HG03469 (cell line): Measurements from ENCODE around the gene C2orf76.

Experiments
- ATAC-seq: cut with Tn5 transposase; IDR thresholded peaks from one replicate; pipeline ENCODE4 v1.9.1; 2021; ENCODE audit warnings: mild to moderate bottlenecking, moderate library complexity, moderate number of reproducible peaks; ENCODE audit not compliant: unreplicated experiment

Gene C2orf76

GRCh38 chr2:119338826-119339561 is 27.6 kb downstream of the C2orf76 start:
- ATAC-seq, result peak; percentile 99

DNA sequence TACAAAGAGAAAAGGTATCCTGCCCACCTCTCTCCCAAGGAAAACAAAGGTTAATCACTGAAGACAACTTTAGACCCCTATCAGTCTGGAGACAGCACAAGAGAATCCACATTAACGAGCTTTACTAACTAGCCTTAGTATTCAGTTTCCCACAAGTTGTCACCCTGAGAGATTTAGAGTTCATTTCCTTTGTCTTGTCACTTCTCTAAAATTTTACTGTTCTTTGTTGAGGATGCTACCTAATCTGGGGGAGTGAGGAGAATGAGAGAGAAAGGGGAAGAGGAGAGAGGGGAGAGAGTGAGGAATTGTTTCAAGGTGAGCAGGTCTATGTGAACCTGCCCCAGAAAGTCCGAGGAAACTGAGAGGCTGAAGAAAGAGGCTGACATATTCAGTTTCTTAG is 28.4 kb downstream of the C2orf76 start:
- ATAC-seq, result no peak

DNA sequence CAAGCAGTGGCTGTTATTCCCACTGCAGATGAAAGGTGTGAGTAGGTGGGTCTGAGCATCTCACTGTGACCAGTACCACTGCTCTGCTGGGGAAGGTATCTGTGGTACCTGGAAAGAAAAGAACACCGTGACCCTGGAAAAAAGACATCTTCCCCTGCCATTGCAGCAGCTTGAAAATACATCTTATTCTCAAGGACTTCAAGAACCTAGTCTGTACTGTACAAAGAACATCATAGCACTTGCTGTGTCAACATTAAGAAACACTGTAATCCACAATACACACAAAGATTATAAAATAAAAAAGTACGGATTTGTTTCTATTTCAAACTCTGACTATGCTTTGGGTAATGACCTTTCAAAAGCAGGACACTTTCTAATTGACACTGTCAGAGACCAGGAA is 28.9 kb downstream of the C2orf76 start:
- no peak for ATAC-seq

- no peak for ATAC-seq
These were observed 32.8 kb downstream of the C2orf76 start for GRCh38 chr2:119333833-119334232.

DNA sequence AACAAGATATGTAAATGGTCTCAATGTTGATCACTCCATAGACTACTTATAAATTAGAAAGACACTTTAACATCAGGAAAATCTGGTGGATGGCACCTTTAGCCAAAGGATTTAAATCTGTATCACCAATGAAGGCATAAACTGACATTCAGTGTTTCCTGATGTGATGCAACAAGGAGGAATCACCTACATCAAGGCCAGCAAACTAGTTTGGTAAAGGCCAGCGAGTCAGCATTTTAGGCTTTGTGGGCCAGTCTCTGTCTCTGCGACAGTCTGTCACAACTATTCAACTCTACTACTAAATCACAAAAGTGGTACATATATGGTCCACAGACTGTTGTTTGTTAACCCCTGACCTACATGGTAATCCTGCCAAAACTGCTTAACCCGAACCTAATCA is 33.3 kb downstream of the C2orf76 start:
- no peak for ATAC-seq

DNA sequence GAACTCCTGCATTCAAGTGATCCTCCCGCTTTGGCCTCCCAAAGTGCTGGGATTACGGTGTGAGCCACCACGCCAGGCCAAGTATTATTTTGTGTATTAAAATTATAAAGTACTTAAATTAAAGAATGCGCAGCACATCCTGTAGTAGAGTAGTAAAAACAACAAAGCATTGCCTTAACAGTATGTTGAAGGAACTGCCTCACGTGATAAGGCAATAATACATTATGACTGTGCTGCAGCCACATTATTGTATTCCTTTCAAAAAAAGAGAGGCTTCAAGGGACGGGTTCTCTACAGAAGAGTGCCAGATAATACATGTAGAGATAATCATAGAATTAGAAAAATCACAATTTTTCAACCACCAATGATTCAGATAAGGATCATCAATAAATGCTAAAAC is 33.7 kb downstream of the C2orf76 start:
- no peak for ATAC-seq

- ATAC-seq, result no peak
These were observed 39.2 kb downstream of the C2orf76 start for GRCh38 chr2:119327431-119327830.

- ATAC-seq, result no peak
These were observed 39.7 kb downstream of the C2orf76 start for GRCh38 chr2:119326938-119327337.

DNA sequence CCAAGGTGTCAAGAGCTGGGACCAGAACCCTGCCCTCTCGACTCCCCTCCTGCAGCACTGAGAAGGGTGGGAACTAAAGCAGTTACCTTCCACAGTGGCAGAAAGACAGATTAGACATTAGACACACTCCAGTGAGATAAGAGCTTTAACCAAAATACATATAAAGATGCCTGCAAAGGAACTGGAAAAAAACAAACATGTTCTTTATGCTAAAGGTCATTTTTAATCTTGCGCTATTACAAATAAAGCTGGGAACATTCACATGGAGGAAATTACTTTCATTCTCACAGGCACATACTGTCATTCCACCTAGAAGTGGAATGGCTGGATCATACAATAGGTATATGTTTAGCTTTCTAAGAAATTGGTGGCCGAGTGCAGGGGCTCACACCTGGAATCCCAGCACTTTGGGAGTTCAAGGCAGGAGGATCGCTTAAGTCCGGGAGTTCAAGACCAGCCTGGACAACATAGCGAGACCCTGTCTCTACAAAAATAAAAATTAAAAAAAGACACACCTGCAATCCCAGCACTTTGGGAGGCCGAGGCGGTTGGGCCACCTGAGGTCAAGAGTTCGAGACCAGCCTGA is 41.9 kb downstream of the C2orf76 start:
- no peak for ATAC-seq

DNA sequence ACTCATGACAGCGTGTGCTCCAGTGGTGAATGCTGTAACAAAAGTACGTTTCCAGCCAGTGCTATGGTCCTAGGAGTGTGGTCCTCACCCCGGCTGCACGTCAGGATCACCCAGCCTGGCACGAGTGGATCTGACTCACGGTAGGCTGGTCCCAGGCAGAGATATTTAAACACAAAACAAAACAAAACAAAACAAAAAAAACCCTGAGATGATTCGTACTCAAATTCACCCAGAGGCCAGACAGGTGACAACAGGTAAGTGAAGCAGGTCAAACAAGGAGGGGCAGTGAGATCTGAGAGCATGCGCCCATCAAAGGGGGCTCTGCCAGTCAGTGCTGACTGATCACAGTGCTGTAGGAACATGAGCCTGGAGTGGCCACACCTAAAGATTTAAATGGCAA is 43.2 kb downstream of the C2orf76 start:
- no peak for ATAC-seq

DNA sequence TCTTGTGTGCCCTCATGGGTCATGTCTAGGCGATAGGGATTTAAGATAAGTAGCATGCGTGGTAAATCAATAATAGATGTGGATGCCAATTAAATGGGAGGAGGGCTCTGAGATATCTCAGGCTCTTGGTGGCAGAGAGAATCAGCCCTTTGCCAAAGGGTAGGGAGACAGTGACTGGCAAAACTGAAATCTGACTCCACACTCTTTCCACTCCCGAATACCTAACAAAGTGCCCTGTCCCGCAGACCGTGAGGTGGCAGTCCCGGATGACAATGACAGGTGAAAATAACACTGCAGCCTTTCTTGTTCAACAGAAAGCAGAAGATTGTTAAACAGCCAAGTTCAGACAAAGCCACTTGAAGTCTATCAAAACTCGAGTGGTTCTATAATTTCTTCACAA is 47.0 kb downstream of the C2orf76 start:
- no peak for ATAC-seq

DNA sequence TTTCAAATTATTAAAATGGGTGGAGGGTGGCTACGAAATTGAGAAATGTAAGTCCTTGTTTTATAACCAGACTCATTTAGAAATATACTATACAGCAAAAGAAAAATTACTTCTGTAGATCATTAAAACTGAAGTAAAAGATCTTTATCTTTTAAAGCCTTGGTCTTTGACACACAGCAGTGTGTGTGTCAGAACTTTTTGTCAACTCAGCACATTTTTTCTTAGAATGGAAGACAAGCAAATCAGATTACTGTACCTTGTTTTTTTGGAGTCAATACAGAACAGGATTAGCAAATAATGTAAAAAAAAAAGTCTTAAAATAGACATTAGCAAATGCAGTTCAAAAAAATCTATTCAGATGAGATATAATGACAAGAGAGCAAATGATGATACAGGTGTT is 49.1 kb downstream of the C2orf76 start:
- no peak for ATAC-seq

- no peak for ATAC-seq
These were observed 50.6 kb downstream of the C2orf76 start for GRCh38 chr2:119316066-119316465.

GRCh38 chr2:119315241-119315925 is 51.3 kb downstream of the C2orf76 start:
- no peak for ATAC-seq

GRCh38 chr2:119311831-119312230 is 54.8 kb downstream of the C2orf76 start:
- no peak for ATAC-seq

DNA sequence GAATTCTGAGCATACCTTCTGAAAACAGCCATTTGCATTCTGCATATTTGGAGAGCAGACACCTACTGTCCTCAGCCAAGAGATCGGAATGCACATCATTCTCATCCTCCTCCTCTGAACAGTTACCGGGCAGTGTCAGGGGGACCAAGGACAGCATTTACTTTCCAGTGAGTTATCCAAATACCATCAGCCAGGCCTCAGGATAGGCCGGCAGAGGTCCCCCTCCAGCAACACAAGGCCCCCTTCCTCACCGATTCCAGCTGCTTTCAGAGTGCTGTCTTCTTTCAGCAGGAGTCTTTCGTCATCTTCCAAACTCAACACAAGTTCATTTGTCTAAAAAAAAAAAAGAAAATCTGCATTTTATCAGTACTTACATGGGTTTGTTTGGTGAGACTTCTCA is 55.3 kb downstream of the C2orf76 start:
- no peak for ATAC-seq

DNA sequence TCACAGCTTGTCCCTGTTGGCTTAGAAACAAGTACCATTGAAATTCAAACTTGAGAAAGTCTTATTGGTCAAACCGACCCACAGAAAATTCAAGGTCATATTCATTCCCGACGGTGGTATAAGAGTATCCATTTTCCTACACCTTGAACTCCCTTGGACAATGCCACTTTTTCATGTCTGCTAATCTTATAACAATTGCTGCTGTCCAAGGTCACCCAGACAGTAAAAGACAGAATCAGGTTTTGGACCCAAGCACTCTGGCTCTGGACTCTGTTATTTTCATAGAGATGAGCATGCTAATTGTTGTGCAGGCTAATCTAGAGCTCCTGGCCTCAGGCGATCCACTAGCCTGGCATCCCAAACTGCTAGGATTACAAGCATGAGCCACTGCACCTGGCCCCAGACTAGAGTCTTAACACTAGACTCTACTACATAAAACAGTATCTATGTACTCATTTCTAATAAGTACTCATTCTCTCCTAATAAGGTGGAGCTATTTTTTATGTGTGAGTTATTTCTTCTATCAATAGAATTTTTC is 57.8 kb downstream of the C2orf76 start:
- no peak for ATAC-seq

GRCh38 chr2:119307419-119308140 is 59.1 kb downstream of the C2orf76 start:
- no peak for ATAC-seq

GRCh38 chr2:119306196-119306590 is 60.4 kb downstream of the C2orf76 start:
- ATAC-seq, result no peak

- no peak for ATAC-seq
These were observed 61.0 kb downstream of the C2orf76 start for GRCh38 chr2:119305497-119306195.

DNA sequence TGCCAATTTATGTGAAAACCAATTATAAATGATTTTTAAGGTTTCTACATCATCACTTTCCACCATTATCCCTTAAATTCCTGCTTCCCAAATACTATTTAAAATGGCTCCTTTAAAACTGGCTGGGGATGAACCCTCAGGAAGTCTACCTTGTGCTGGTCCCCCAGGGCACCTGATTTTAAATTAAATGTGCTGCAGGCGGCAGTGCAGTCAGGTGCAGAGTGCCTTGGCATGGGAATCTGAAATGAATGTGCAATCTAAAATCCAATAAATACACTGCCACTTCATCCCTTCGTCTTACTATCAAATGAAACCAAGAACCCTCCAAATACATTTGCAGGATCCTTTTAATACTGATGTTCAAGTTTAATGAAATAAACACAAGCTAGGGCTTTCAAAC is 61.8 kb downstream of the C2orf76 start:
- no peak for ATAC-seq
